ENCODE measurements around the gene NTNG2. TPM values are rescaled to one million over a fixed set of nuclear protein-coding genes. Genes with fewer than 3 reads are reported as not detected.

Gene NTNG2
- total and polyA plus RNA-seq, 2 of the 13 experiments (the other 11 are each of a cell fraction or from before 2014, with no cell fraction given) = 0.02 to 0.36 TPM

DNA sequence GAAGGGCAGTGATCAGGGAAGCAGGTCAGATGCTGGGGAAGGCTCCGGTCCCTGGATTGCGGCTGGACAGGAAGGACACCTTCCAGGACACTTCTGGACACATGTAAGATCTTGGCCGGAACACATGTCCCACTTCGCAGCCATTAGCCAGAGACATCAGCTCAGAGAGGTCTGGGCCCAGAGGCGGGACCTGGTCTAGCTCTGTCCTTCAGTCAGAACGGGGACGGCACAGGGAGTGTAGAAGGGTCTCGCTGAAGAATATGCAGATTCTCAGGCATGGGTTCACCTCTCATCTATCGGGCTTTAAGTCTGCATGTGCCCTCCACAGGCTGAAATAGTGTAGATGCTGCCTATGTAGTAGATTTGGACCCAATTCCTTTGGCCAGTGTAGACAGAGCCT, 73.3 kb downstream of the NTNG2 start:
- Histone ChIP-seq H3K4me1 (ENCODE audit: insufficient read depth, low read length) (no peaks in the 10 kb centered on the region), H2AFZ (ENCODE audit: low read length) (no peak overlapping the region), H3K27me3 (ENCODE audit: control insufficient read depth in 1 of 2, insufficient read depth in 2 of 2, low read length in 2 of 2) (peaks cover 5 to 68% of the 10 kb centered on the region in 2 experiments; a peak in 3 of 5 replicates), H3K4me2 (ENCODE audit: low read depth, low read length) (no peak overlapping the region), H3K27ac (ENCODE audit: extremely low read length, insufficient read depth, low read length) (no peak overlapping the region), H3K9ac (ENCODE audit: insufficient read depth, low read depth, low read length) (no peak overlapping the region), H3K36me3 (replicated peaks in 1 of 2; ENCODE audit: control insufficient read depth in 1 of 2, insufficient read depth in 2 of 2, low read length in 2 of 2) (no peaks in the 10 kb centered on the region), H3K4me3 (replicated peaks in 1 of 3; ENCODE audit: insufficient read depth in 1 of 3, low read depth in 2 of 3, low read length in 3 of 3) (no peak overlapping the region), H3K9me3 (ENCODE audit: low read length) (no peaks in the 10 kb centered on the region), H3K79me2 (ENCODE audit: insufficient read depth, low read length) (no peaks in the 10 kb centered on the region), H4K20me1 (ENCODE audit: insufficient read depth, low read length) (peaks cover 11% of the 10 kb centered on the region; the same call in 1 of the 2 replicates)
- no peak for FAIRE-seq
- intact Hi-C loops (cut with micrococcal nuclease; ENCODE audit: unreplicated experiment) (loop anchor here (5.0 kb wide), 2 partner anchors 68 to 172 kb away; partner anchors contain the start of gene TTF1), in situ Hi-C loops (cut with HindIII; ENCODE audit: extremely low pct_ligation_motif_present, low pct_unique_long_range_greater_than_20kb) (loop anchor here (25.0 kb wide), 1 partner anchor 648 kb away; no protein-coding TSS in a partner anchor)
- WGBS (ENCODE audit: low lambda C conversion rate) = 88% methylated on average over 2 of the region's 9 CpGs
- POLR2A ChIA-PET = no interaction called here
- no peak for DNase-seq (ENCODE audit: low spot score)
- TF ChIP-seq, protein P1, sequence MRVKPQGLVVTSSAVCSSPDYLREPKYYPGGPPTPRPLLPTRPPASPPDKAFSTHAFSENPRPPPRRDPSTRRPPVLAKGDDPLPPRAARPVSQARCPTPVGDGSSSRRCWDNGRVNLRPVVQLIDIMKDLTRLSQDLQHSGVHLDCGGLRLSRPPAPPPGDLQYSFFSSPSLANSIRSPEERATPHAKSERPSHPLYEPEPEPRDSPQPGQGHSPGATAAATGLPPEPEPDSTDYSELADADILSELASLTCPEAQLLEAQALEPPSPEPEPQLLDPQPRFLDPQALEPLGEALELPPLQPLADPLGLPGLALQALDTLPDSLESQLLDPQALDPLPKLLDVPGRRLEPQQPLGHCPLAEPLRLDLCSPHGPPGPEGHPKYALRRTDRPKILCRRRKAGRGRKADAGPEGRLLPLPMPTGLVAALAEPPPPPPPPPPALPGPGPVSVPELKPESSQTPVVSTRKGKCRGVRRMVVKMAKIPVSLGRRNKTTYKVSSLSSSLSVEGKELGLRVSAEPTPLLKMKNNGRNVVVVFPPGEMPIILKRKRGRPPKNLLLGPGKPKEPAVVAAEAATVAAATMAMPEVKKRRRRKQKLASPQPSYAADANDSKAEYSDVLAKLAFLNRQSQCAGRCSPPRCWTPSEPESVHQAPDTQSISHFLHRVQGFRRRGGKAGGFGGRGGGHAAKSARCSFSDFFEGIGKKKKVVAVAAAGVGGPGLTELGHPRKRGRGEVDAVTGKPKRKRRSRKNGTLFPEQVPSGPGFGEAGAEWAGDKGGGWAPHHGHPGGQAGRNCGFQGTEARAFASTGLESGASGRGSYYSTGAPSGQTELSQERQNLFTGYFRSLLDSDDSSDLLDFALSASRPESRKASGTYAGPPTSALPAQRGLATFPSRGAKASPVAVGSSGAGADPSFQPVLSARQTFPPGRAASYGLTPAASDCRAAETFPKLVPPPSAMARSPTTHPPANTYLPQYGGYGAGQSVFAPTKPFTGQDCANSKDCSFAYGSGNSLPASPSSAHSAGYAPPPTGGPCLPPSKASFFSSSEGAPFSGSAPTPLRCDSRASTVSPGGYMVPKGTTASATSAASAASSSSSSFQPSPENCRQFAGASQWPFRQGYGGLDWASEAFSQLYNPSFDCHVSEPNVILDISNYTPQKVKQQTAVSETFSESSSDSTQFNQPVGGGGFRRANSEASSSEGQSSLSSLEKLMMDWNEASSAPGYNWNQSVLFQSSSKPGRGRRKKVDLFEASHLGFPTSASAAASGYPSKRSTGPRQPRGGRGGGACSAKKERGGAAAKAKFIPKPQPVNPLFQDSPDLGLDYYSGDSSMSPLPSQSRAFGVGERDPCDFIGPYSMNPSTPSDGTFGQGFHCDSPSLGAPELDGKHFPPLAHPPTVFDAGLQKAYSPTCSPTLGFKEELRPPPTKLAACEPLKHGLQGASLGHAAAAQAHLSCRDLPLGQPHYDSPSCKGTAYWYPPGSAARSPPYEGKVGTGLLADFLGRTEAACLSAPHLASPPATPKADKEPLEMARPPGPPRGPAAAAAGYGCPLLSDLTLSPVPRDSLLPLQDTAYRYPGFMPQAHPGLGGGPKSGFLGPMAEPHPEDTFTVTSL (CRISPR knock-in tag; IDR thresholded peaks at IDR 0.05; ENCODE audit: borderline replicate concordance) = no peak
- TF ChIP-seq MEIS2 (CRISPR knock-in tag; IDR thresholded peaks at IDR 0.05) = no peak
- no peak for TF ChIP-seq AKAP8 (CRISPR knock-in tag; IDR thresholded peaks at IDR 0.05)
- TF ChIP-seq, protein P2, sequence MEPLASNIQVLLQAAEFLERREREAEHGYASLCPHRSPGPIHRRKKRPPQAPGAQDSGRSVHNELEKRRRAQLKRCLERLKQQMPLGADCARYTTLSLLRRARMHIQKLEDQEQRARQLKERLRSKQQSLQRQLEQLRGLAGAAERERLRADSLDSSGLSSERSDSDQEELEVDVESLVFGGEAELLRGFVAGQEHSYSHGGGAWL (CRISPR knock-in tag; IDR thresholded peaks at IDR 0.05) = no peak
- TF ChIP-seq, protein P3, sequence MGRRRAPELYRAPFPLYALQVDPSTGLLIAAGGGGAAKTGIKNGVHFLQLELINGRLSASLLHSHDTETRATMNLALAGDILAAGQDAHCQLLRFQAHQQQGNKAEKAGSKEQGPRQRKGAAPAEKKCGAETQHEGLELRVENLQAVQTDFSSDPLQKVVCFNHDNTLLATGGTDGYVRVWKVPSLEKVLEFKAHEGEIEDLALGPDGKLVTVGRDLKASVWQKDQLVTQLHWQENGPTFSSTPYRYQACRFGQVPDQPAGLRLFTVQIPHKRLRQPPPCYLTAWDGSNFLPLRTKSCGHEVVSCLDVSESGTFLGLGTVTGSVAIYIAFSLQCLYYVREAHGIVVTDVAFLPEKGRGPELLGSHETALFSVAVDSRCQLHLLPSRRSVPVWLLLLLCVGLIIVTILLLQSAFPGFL (CRISPR knock-in tag; IDR thresholded peaks at IDR 0.05) = no peak
- BruUV-seq (replicated peaks) = no TSS peak
- ATAC-seq = no peak
- CTCF ChIA-PET (ENCODE audit: low intra/inter-chr PET ratio, low total read pairs) = no interaction called here

Measured in HepG2 (cell line).